HEK293 (cell line): ENCODE data around the gene TLX3.

Source experiments
- CTCF ChIA-PET: fragments of 350-600 bp; formaldehyde crosslinking; extraction: SDS; loops from one replicate; lab custom pipeline; 2021; ENCODE audit warnings: antibody characterized with exemption; lab: Yijun Ruan, JAX
- POLR2A ChIA-PET: fragments of 300-600 bp; formaldehyde crosslinking; extraction: SDS; loops from one replicate; lab custom pipeline; 2020; ENCODE audit warnings: antibody characterized with exemption, inconsistent platforms; lab: Yijun Ruan, JAX
- H3K27ac ChIP-seq: fragments of 200-500 bp; sonication (Bioruptor generic); 2 replicates; pipeline ENCODE4 v1.5.1; 2014; ENCODE audit warnings: low read depth, low read length, control low read depth, inconsistent platforms; ENCODE audit errors: extremely low read depth
- H3K36me3 ChIP-seq, 2 experiments: fragments of 200-500 bp in 1 of 2; sonication (Bioruptor generic) in 1 of 2; 1 replicate in 1 of 2; 2 replicates in 1 of 2; pipeline ENCODE4 v1.5.1; 2014 to 2017; ENCODE audit warnings: inconsistent platforms in 2 of 2, low read length in 2 of 2; ENCODE audit not compliant: control insufficient read depth in 2 of 2, insufficient read depth in 1 of 2
- H3K4me1 ChIP-seq: fragments of 200-500 bp; sonication (Bioruptor generic); 2 replicates; pipeline ENCODE4 v1.5.1; 2014; ENCODE audit warnings: mild to moderate bottlenecking, low read length, inconsistent platforms; ENCODE audit not compliant: control insufficient read depth, insufficient read depth
- H3K4me3 ChIP-seq: 2 replicates; pipeline ENCODE4 v1.5.1; 2011; ENCODE audit warnings: low read depth, mild to moderate bottlenecking, control low read depth, low read length, moderate library complexity
- H3K9me3 ChIP-seq: fragments of 200-500 bp; sonication (Bioruptor generic); 2 replicates; pipeline ENCODE4 v1.5.1; 2014; ENCODE audit warnings: low read depth, low read length, inconsistent platforms; ENCODE audit not compliant: control insufficient read depth, insufficient read depth
- BCL11A ChIP-seq: fragments of 450-650 bp; formaldehyde crosslinking; IDR thresholded peaks from 2 replicates; pipeline ENCODE4 v1.5.1; 2016; ENCODE audit warnings: low read depth, missing biosample characterization, missing genetic modification characterization
- HIC1 ChIP-seq: fragments of 450-650 bp; formaldehyde crosslinking; IDR thresholded peaks from 2 replicates; pipeline ENCODE4 v1.5.1; 2016; ENCODE audit warnings: missing biosample characterization, missing genetic modification characterization
- HOXD13 ChIP-seq: sonication (generic); formaldehyde crosslinking; IDR thresholded peaks from 2 replicates; pipeline ENCODE4 v1.8.0; 2022; ENCODE audit warnings: missing genetic modification reagents, borderline replicate concordance
- KLF10 ChIP-seq: fragments of 450-650 bp; IDR thresholded peaks from 2 replicates; pipeline ENCODE4 v1.5.1; 2018; ENCODE audit warnings: missing biosample characterization, mild to moderate bottlenecking, missing genetic modification characterization
- KLF16 ChIP-seq: fragments of 450-650 bp; formaldehyde crosslinking; IDR thresholded peaks from 2 replicates; pipeline ENCODE4 v1.5.1; 2017; ENCODE audit warnings: missing biosample characterization, missing genetic modification characterization
- SALL2 ChIP-seq: fragments of 450-650 bp; formaldehyde crosslinking; IDR thresholded peaks from 2 replicates; pipeline ENCODE4 v1.5.0; 2017; ENCODE audit warnings: missing biosample characterization, mild to moderate bottlenecking, missing genetic modification characterization, borderline replicate concordance
- SCRT1 ChIP-seq: fragments of 450-650 bp; formaldehyde crosslinking; IDR thresholded peaks from 2 replicates; pipeline ENCODE4 v1.5.1; 2016; ENCODE audit warnings: missing biosample characterization, missing genetic modification characterization, borderline replicate concordance
- ZBTB17 ChIP-seq: fragments of 450-650 bp; formaldehyde crosslinking; IDR thresholded peaks from 2 replicates; pipeline ENCODE4 v1.5.1; 2016; ENCODE audit warnings: missing biosample characterization, missing genetic modification characterization
- ZBTB48 ChIP-seq: fragments of 450-650 bp; formaldehyde crosslinking; IDR thresholded peaks from 2 replicates; pipeline ENCODE4 v1.5.1; 2016; ENCODE audit warnings: missing biosample characterization, missing genetic modification characterization
- ZBTB6 ChIP-seq: fragments of 450-650 bp; formaldehyde crosslinking; IDR thresholded peaks from 2 replicates; pipeline ENCODE4 v1.5.1; 2017; ENCODE audit warnings: missing biosample characterization, missing genetic modification characterization
- ZBTB7A ChIP-seq: fragments of 450-650 bp; formaldehyde crosslinking; IDR thresholded peaks from 2 replicates; pipeline ENCODE4 v1.5.1; 2016; ENCODE audit warnings: low read depth, missing biosample characterization, missing genetic modification characterization
- ZNF10 ChIP-seq: fragments of 450-650 bp; formaldehyde crosslinking; IDR thresholded peaks from 2 replicates; pipeline ENCODE4 v1.5.1; 2017; ENCODE audit warnings: missing biosample characterization, missing genetic modification characterization
- ZNF184 ChIP-seq: fragments of 450-650 bp; IDR thresholded peaks from 2 replicates; pipeline ENCODE4 v1.5.1; 2018; ENCODE audit warnings: missing biosample characterization, mild to moderate bottlenecking, missing genetic modification characterization
- ZNF341 ChIP-seq: fragments of 450-650 bp; formaldehyde crosslinking; IDR thresholded peaks from 2 replicates; pipeline ENCODE4; 2016; ENCODE audit warnings: low read depth, missing biosample characterization, missing genetic modification characterization
- ZNF398 ChIP-seq: fragments of 450-650 bp; formaldehyde crosslinking; IDR thresholded peaks from 2 replicates; pipeline ENCODE4 v1.5.1; 2017; ENCODE audit warnings: missing biosample characterization, missing genetic modification characterization
- ZNF433 ChIP-seq: fragments of 450-650 bp; formaldehyde crosslinking; IDR thresholded peaks from 2 replicates; pipeline ENCODE4 v1.5.1; 2016; ENCODE audit warnings: missing biosample characterization, missing genetic modification characterization, low read depth
- ZNF501 ChIP-seq: fragments of 450-650 bp; formaldehyde crosslinking; IDR thresholded peaks from 2 replicates; pipeline ENCODE4 v1.5.1; 2016; ENCODE audit warnings: missing biosample characterization, missing genetic modification characterization
- ZNF510 ChIP-seq: fragments of 450-650 bp; formaldehyde crosslinking; IDR thresholded peaks from 2 replicates; pipeline ENCODE4 v1.5.1; 2018; ENCODE audit warnings: mild to moderate bottlenecking, missing genetic modification characterization, missing biosample characterization; ENCODE audit not compliant: insufficient replicate concordance
- ZNF544 ChIP-seq: fragments of 450-650 bp; formaldehyde crosslinking; IDR thresholded peaks from 2 replicates; pipeline ENCODE4 v1.5.0; 2017; ENCODE audit warnings: missing biosample characterization, missing genetic modification characterization
- ZNF555 ChIP-seq: fragments of 450-650 bp; formaldehyde crosslinking; conservative IDR thresholded peaks from 2 replicates; pipeline ENCODE4 v1.5.1; 2017; ENCODE audit warnings: missing biosample characterization, mild to moderate bottlenecking, missing genetic modification characterization, inconsistent platforms
- ZNF560 ChIP-seq: fragments of 450-650 bp; formaldehyde crosslinking; IDR thresholded peaks from 2 replicates; pipeline ENCODE4 v1.5.1; 2017; ENCODE audit warnings: missing biosample characterization, missing genetic modification characterization, borderline replicate concordance
- ZNF639 ChIP-seq: fragments of 450-650 bp; formaldehyde crosslinking; IDR thresholded peaks from 2 replicates; pipeline ENCODE4 v1.5.1; 2016; ENCODE audit warnings: missing biosample characterization, missing genetic modification characterization
- ZNF664 ChIP-seq: fragments of 450-650 bp; formaldehyde crosslinking; IDR thresholded peaks from 2 replicates; pipeline ENCODE4 v1.5.1; 2016; ENCODE audit warnings: missing biosample characterization, missing genetic modification characterization
- ZNF707 ChIP-seq: fragments of 450-650 bp; formaldehyde crosslinking; IDR thresholded peaks from 2 replicates; pipeline ENCODE4 v1.5.1; 2016; ENCODE audit warnings: missing biosample characterization, missing genetic modification characterization
- ZSCAN4 ChIP-seq: fragments of 450-650 bp; formaldehyde crosslinking; IDR thresholded peaks from 2 replicates; pipeline ENCODE4 v1.5.1; 2017; ENCODE audit warnings: missing biosample characterization, missing genetic modification characterization
- ZSCAN5A ChIP-seq: fragments of 450-650 bp; formaldehyde crosslinking; IDR thresholded peaks from 2 replicates; pipeline ENCODE4 v1.5.1; 2016; ENCODE audit warnings: missing biosample characterization, missing genetic modification characterization

TLX3 gene

GRCh38 chr5:171306166-171306565 lies 2.9 kb upstream of the TLX3 start (continued):
- TF ChIP-seq ZNF398 (tag by site-specific recombination) (no peak), KLF10 (0 out of 2 replicates have a peak, but pooled peaks have one; percentile 0), ZNF510 (tag by site-specific recombination) (no peak), ZBTB6 (tag by site-specific recombination) (no peak), ZNF501 (tag by site-specific recombination) (no peak), ZNF341 (tag by site-specific recombination) (no peak), ZNF664 (tag by site-specific recombination) (no peak), ZBTB17 (tag by site-specific recombination) (peak; percentile 77), ZNF10 (tag by site-specific recombination) (0 out of 2 replicates have a peak, but pooled peaks have one; percentile 20), HOXD13 (CRISPR knock-in tag) (no peak), BCL11A (tag by site-specific recombination) (no peak), ZNF555 (tag by site-specific recombination) (no peak), KLF16 (tag by site-specific recombination) (no peak)

- H3K36me3 ChIP-seq, result peaks cover 0 to 4% of the 10 kb centered on the region in 2 experiments; a peak in 1 of 3 replicates
- ChIA-PET CTCF (no interaction called here), POLR2A (no interaction called here)
- H3K4me1 ChIP-seq, result peaks cover 8% of the 10 kb centered on the region
- no peak overlapping the region for H3K4me3 ChIP-seq
- no peaks in the 10 kb centered on the region for H3K9me3 ChIP-seq
- H3K27ac ChIP-seq, result no peak overlapping the region
- TF ChIP-seq SCRT1 (tag by site-specific recombination) (no peak), HIC1 (tag by site-specific recombination) (no peak), ZNF639 (tag by site-specific recombination) (no peak), ZBTB7A (tag by site-specific recombination) (no peak), ZNF560 (tag by site-specific recombination) (no peak), ZSCAN5A (tag by site-specific recombination) (no peak), ZNF433 (tag by site-specific recombination) (no peak), ZNF184 (tag by site-specific recombination) (no peak), SALL2 (tag by site-specific recombination) (no peak), ZBTB48 (tag by site-specific recombination) (peak; percentile 85), ZNF707 (tag by site-specific recombination) (no peak), ZNF544 (tag by site-specific recombination) (no peak), ZSCAN4 (tag by site-specific recombination) (no peak)
Measured at GRCh38 chr5:171306781-171307591, 2.1 kb upstream of the TLX3 start.
